GM19328 (cell line): ENCODE results near the gene LRP2.
"Not testable (repeated sequence)": the region's sequence is repeated elsewhere in the genome, so short reads cannot be mapped to it uniquely, and the experiment has no call there.

Experiments used
- ATAC-seq: cut with Tn5 transposase; IDR thresholded peaks from one replicate; pipeline ENCODE4 v1.9.1; 2021; ENCODE audit warnings: mild to moderate bottlenecking, moderate library complexity; ENCODE audit not compliant: unreplicated experiment

The LRP2 gene

DNA sequence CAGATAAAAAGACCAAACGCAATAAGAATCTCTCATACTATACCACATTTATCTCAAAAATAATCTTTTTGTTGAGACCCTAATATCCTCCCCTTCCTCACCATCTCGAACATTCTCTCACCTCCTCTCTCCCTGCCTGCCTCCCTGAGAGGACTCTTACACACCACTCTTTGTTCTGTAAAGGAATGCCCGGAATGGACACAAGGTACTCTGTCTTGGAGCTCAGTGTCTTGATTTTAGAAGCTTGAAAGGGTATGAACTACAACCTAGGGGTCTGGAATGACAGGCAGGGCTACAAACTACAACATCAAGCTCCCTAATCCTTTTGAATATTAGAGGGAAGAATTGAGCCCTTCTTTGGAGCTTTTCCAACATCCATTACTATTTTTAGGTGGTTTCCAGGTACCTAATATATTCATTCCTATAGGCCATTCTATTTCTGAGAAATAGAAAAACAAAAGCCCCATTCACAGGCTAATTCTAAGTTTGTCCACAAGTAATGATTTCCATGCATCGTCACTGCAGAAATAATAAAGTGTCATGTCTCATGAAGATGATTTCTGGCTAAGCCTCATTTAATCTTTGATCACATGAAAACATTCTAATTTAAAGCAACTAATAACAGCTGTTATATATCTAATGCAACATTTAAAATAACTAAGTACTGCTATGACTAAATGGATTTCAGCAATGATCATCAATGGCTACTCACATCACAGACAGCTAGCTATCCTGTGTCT, 60.6 kb downstream of the LRP2 start:
- ATAC-seq = no peak

DNA sequence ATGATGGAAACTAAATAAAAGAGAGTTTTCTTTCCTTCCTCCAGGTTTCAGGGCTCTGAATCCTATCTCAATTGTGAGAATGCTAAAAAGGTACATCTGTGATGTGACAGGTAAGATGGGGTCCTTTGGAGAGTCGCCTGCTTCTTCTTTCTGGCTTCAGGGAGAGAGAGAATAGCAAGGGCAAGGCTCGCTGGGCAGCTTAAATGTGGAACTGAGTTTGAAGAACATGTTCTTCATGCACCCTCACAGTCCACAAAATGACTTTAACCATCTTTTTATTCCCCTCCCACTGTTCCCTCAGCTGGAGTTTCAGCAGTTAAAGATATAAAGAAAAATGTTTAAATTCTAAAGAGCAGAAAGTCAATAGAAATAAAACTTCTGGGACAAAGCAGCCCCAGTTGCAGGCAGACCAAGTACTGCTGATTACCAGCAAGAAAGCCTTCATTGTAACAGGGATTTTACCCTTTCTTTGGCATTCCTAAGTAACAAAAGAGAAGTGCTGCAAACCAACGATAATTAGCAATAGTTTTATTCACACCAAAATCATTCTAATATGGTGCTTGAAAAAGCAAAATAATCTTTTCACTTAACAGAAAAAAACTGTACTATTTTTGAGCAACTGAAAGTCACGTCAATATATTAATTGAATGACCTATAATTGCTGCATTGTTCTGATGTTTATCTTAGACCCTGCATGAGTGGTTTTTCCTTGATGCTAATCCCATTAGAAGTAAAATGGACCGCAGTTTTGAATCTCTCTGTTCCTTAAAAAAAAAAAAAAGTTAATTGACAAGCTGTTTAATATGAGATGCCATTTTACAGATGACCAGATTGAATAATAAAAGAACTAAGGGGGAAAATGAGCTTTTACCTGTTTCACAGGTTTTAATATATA, 61.5 kb downstream of the LRP2 start:
- ATAC-seq = no peak

DNA sequence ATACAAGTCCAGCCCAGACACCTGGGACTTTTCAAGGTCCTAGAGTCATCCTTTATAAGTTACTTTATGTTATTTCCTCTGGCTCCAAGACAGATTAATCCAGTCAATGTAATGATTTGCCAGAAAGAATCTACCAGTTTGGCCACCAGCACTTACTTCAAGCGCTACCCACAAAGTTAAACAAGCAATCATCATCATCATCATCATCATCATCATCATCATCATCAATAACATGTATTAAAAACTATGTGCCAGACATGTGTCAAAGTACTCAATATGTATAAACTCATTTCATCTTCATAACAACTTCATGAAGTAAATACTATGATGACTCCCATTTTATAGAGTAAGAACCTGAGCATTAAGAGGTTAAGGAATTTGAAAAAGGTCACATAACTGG, 64.3 kb downstream of the LRP2 start:
- ATAC-seq = no peak

GRCh38 chr2:169294001-169294675, 68.2 kb downstream of the LRP2 start:
- no peak for ATAC-seq

DNA sequence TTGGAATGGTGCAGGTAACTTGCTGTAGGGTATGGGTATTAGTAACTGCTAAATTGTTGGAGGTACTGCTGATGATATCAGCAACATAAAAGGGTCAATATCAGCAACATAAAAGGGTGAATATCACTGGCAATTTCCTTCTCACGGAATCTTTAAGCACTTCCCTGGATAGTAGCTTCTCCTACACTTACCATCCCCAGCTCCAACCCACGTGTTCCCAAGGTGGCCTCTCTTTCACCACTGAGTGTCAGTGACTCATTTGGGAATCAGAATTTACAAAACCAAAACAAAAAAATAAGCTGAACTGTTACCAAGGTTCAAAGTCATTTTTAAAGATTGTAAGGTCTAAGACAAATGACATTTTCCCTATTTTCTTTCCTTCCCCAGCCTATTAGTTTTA, 70.8 kb downstream of the LRP2 start:
- ATAC-seq = no peak

DNA sequence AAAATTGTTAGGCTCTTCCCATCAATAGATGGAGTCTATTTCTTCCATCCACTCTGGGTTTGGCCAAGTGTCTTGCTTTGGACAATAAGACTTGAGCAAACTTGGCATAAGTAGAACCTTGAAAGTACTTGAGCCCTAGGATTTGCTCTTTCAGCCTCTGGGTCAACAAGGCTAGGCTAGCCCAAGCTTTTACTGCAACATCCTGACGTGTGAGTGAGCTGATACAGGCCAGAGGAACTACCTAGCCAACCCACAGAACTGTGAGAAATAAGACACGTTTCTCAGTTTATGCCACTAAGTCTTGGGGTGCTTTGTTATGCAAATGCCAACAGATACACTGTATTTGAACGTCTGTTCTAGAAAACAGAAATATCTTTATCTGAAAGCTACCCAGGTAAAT, 71.9 kb downstream of the LRP2 start:
- no peak for ATAC-seq

DNA sequence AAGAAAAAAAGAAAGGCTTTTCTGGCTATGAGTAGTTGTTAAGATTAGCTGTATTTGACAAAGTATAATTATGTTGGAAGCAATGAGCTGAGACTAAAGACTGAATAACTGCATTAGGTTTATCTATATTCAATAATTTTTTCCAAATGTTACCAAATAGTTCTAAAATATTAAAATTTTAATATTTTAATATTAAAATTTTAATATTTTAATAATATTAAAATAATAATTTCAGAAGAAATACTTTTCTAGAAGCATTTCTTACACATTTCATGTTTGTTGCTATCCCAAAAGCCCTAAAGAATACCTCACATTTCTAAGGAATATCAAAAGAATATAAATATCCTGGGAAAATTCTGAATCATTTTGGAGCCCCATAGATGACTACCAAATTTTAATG, 74.7 kb downstream of the LRP2 start:
- no peak for ATAC-seq

GRCh38 chr2:169286624-169287231, 75.6 kb downstream of the LRP2 start:
- no peak for ATAC-seq

DNA sequence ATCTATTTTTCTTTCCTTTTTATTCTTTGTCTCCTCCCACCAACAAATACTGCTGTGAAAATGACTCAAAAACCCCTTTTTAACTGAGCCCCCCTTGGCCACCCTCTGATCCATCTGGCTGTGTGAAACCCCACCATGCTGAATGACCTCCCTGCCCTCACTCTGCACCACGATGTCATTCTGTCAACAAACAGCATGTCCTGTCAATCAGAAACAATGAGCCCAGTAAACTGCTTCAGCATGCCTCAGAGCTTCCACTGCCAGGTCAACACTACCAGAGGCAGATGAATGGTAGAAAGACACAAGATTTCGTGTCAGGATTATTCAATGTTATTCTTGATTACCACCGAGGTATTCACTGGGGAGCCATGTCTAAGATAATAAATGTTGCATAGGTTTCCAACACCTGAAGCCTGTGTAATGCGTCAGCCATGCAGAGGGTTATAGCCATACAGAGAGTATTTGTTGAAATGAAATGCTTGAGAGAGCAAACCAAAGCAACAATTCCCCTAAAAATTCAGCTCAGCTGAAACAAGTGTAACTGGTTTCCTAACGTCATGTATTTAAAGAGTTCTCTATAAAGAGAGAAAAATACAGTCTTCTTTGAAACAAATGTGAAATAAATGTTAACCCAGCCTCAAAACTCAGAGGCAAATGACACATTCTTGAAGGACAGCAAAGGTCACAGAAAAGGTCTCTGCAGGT, 76.7 kb downstream of the LRP2 start:
- no peak for ATAC-seq

DNA sequence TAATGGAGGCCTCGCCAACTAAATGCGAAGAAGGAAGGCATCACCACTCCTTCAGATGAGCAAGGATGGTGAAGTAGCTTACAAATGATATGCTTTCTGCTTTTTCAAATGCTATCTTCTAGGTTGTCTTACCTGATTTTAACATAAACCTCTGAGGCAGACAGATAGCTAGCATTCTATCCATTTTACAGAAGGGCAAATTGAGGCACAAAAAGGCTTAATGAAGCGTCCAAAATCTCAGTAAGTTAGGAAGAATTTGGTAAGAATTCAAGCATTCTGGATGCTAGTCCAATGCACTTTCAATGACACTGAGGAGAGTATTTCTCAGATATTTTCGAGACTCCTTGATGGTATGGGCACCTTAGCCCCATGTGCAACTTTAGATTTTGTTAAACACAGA, 81.8 kb downstream of the LRP2 start:
- ATAC-seq = no peak

DNA sequence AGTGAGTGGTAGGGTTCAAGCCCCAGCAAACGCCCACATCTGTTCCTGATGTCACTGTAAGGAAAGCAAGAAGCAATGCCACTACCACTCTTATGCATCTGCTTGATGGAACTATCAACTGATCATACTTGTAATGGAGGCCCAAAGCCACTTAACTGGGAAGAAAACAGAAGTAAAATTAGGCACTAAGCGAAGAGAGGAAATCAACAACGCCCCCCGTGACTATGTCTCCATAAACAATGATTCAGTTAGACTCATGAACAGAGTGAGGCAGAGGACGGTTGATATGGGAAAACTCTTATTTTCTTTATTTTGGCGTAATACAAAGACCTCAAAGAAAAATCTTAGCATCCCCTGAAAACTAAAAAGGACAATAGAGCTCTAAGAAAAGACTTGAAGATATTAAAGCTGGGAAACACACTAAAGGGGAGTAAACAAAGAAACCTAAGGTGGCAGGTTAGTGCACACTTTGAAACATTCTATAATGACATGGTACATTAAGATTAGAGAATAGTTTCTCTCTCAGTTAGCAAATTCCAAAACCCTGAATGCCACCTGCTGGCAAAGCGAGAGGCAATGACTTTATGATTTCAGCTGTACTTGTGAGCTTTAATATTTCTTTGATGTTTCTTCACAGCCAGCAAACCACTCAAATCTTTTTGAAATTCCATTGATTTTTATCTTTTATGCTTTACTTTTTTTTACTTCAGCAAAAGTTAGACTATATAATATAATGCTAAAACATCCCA, 86.5 kb downstream of the LRP2 start:
- ATAC-seq = no peak

- no peak for ATAC-seq
Measured at GRCh38 chr2:169272010-169272409, 90.3 kb downstream of the LRP2 start.

- not testable (repeated sequence) for ATAC-seq
Measured at GRCh38 chr2:169270574-169270973, 91.8 kb downstream of the LRP2 start.

GRCh38 chr2:169265591-169265990, 96.7 kb downstream of the LRP2 start:
- no peak for ATAC-seq

- no peak for ATAC-seq
Measured at GRCh38 chr2:169260846-169261642, 101.3 kb downstream of the LRP2 start.

- no peak for ATAC-seq
Measured at GRCh38 chr2:169260246-169260645, 102.1 kb downstream of the LRP2 start.

GRCh38 chr2:169259402-169259801, 102.9 kb downstream of the LRP2 start:
- ATAC-seq = no peak

- ATAC-seq = no peak
Measured at GRCh38 chr2:169258045-169258601, 104.2 kb downstream of the LRP2 start.

DNA sequence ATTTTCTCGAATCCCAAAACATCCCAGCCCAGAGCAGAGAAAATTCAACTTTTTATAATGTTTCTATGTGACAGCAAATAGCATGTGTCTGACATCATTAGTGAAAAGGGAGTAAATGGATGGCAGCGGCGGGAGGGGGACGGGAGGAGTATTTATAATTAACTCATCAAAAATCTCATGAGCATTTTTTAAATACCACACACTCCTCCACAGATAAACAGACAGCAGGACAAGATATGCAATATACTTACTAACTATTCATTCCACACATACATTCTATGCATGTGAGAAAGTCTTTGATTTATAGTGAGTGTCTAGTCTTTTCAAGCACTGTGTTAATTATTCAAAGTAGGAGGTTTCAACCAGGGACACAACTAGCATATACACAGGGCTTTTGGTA, 107.6 kb downstream of the LRP2 start:
- no peak for ATAC-seq
